Activated CD8-positive, alpha-beta T cell treated with anti-CD3 and anti-CD28 coated beads, Interleukin-2, amount 10 ng/mL, durations not matched to agents 7 days and 5 days (primary cell): ENCODE measurements around the gene HOXD13. TPM values are rescaled to one million over a fixed set of nuclear protein-coding genes. Genes with fewer than 3 reads are reported as not detected.

Experiments used
- ATAC-seq: fragments of 150-1000 bp; cut with Tn5 transposase; one replicate; pipeline ENCODE4 v1.10.0; 2021; ENCODE audit warnings: moderate library complexity
- CTCF ChIA-PET: fragments of 350-600 bp; sonication (Branson Sonifier 250); formaldehyde crosslinking; loops from one replicate; lab custom pipeline; 2021; ENCODE audit warnings: antibody characterized with exemption; lab: Charles Lee
- POLR2A ChIA-PET: fragments of 350-600 bp; sonication (Branson Sonifier 250); formaldehyde crosslinking; loops from one replicate; lab custom pipeline; 2021; ENCODE audit warnings: antibody characterized with exemption; lab: Charles Lee
- DNase-seq: peaks from one replicate; pipeline ENCODE4 v3.0.0-alpha.2; 2020
- H3K27ac Mint-ChIP-seq: one replicate; pipeline ENCODE4 v1.8.0; 2021; ENCODE audit warnings: mild to moderate bottlenecking, mixed read lengths
- H3K27me3 Mint-ChIP-seq: one replicate; pipeline ENCODE4 v1.8.0; 2021; ENCODE audit warnings: low read depth, mixed read lengths
- H3K36me3 Mint-ChIP-seq: one replicate; pipeline ENCODE4 v1.8.0; 2021; ENCODE audit warnings: low read depth, mixed read lengths
- H3K4me1 Mint-ChIP-seq: one replicate; pipeline ENCODE4 v1.8.0; 2021; ENCODE audit warnings: low read depth, mixed read lengths
- H3K4me3 Mint-ChIP-seq: one replicate; pipeline ENCODE4 v1.8.0; 2021; ENCODE audit warnings: mild to moderate bottlenecking, mixed read lengths
- H3K9me3 Mint-ChIP-seq: one replicate; pipeline ENCODE4 v1.8.0; 2022; ENCODE audit warnings: mixed read lengths; ENCODE audit not compliant: insufficient read depth
- total RNA-seq, 2 experiments: library from RNA; stranded (reverse); gene quantifications; one replicate each; pipeline ENCODE4 v1.2.3, GENCODE V29; 2021

HOXD13 gene
- total RNA-seq, 2 experiments from 2014 or later: not detected

DNA sequence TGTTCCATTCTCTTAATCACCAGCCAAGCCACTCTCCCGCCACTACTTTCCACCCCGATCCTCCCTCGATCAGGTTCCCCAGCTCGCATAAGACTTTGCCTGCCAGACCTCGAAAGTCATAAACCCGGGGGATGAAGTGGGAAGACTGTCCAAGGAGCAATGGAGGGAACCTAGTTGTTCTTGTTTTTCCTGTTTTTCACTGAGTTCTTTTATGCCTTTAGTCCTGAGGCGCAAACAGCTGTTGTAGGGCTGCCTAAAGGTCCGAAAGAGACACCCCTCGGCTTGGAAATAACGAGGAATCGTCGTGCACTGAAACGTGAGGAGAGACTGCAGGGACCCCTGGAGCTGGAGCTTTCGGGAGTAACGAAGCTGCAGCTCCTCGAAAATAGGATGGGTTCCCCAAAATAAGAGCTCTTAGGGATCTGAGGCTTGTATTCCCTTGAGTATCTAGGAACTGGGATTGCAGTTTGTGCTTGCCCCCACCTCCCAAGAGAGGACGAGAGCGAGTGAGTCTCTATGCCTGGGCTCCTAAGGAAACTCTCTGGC is 5.4 kb downstream of the HOXD13 start:
- ChIA-PET CTCF (interaction anchor here (0.6 to 5.6 kb wide), 18 partner anchors 10 to 847 kb away, joined by 3 to 80 read pairs (median 4); no protein-coding TSS in a partner anchor), POLR2A (interaction anchor here (0.7 kb wide), 1 partner anchor 50 kb away, joined by 3 read pairs; no protein-coding TSS in a partner anchor)
- Mint-ChIP-seq H3K27me3 (peaks cover 87% of the 10 kb centered on the region), H3K36me3 (peaks cover 1% of the 10 kb centered on the region), H3K9me3 (no peaks in the 10 kb centered on the region), H3K4me3 (no peak overlapping the region), H3K27ac (no peak overlapping the region), H3K4me1 (peaks cover 14% of the 10 kb centered on the region)
- no peak for DNase-seq
- ATAC-seq: no peak

DNA sequence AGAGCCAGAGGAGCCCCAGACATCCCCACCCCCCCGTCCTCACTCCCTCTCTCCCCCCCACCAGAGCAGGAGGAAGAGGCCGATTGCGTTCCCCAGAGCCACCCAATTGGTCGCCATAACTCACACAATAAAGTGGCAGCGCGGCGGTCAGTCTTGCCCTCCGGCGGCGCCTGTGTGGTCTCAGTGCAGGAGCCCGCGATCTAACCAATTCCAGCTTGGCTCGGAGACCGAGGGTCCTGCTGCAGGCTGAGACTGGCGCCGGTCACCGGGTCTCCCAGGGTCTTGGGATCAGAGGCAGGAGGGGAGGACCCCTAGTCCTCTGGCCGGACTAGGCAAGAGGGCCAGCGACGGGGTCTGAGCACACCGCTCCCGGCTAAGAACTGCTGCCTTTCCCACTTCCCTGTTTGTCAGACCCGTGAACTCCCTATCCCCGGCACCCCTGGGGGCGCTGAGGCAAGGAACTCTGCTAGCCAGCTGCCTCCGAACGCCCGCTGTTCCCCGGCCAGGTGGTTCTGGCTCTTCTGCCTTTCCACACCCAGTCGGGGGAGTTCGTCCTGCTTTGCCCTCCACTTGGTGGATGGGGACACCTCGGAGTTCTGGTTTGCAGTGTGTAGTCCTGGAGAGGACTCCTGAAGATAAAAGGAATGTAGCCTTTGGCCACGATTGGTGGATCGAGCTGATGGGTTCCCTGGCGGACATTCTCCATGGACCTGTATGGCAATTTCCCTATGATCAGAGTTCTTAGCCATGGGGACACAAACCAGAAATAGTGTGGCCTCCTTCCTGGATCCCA is 6.0 kb downstream of the HOXD13 start:
- CTCF ChIA-PET: interaction anchor here (0.7 to 5.6 kb wide), 12 partner anchors 10 to 847 kb away, joined by 3 to 80 read pairs (median 4); no protein-coding TSS in a partner anchor
- no peaks in the 10 kb centered on the region for H3K9me3 Mint-ChIP-seq
- DNase-seq (no peak), ATAC-seq (no peak)
- H3K4me1 Mint-ChIP-seq: peaks cover 12% of the 10 kb centered on the region
- POLR2A ChIA-PET: no interaction called here
- peaks cover 1% of the 10 kb centered on the region for H3K36me3 Mint-ChIP-seq
- H3K27me3 Mint-ChIP-seq: peaks cover 84% of the 10 kb centered on the region
- no peak overlapping the region for H3K27ac Mint-ChIP-seq
- no peak overlapping the region for H3K4me3 Mint-ChIP-seq

DNA sequence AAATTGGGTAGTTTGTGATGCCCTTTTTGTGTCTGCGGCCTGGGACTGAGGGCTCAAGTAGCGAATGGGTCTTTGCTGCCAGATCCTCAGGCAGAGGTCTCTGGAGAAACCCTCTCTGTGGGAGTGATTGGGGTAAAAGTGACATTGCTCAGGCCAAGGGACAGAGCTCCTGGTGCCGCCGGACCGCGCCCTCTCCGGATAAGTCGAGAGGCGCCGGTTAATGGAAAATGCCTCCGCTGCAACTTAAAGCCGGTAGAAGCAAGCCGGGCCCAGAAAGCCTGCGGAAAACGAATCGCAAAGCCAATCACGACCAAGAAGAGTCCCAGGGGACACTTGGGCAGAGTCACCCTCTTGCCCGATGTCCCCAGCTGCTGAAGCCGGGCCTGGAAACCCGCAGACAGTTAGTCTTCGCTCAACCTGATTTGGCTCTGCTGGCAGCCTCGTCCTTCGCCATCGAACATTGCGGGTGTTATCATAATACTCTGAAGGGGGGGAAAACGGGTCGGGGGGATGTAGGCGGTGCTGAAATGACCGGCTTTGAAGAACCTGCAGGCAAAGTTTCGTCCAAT is 6.7 kb downstream of the HOXD13 start:
- no peak overlapping the region for H3K27ac Mint-ChIP-seq
- POLR2A ChIA-PET: no interaction called here

DNA sequence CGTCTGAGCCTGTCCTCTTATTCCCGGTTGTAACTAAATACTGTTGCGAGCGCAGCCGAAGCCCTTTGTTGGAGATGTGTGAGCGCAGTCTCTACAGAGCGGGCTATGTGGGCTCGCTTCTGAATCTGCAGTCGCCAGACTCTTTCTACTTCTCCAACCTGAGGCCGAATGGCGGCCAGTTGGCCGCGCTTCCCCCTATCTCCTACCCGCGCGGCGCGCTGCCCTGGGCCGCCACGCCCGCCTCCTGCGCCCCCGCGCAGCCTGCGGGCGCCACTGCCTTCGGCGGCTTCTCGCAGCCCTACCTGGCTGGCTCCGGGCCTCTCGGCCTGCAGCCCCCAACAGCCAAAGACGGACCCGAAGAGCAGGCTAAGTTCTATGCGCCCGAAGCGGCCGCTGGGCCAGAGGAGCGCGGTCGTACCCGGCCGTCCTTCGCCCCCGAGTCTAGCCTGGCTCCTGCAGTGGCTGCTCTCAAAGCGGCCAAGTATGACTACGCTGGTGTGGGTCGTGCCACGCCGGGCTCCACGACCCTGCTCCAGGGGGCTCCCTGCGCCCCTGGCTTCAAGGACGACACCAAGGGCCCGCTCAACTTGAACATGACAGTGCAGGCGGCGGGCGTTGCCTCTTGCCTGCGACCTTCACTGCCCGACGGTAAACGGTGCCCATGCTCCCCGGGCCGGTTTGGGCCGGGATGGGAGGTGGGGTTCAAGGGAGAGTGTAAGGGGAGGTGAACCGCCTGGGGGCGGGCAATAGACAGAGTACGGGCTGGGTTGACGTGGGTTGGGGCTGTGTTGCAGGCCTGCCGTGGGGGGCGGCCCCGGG is 7.4 kb downstream of the HOXD13 start, which contains the start of gene HOXD12:
TSS of gene HOXD12 (plus strand) at position 68 of the 819 bp plus-strand sequence. CDS start at position 75, 7 bp downstream.
- no peaks in the 10 kb centered on the region for H3K9me3 Mint-ChIP-seq
- POLR2A ChIA-PET: no interaction called here

More for the DNA sequence above, 6.7 kb downstream of the HOXD13 start:
- CTCF ChIA-PET: interaction anchor here (0.7 to 5.6 kb wide), 2 partner anchors 11 to 410 kb away, joined by 3 to 80 read pairs; no protein-coding TSS in a partner anchor
- H3K27me3 Mint-ChIP-seq: peaks cover 84% of the 10 kb centered on the region
- peaks cover 12% of the 10 kb centered on the region for H3K4me1 Mint-ChIP-seq
- no peak for DNase-seq
- ATAC-seq: no peak
- peaks cover 1% of the 10 kb centered on the region for H3K36me3 Mint-ChIP-seq
- H3K4me3 Mint-ChIP-seq: no peak overlapping the region
- H3K9me3 Mint-ChIP-seq: no peaks in the 10 kb centered on the region

DNA sequence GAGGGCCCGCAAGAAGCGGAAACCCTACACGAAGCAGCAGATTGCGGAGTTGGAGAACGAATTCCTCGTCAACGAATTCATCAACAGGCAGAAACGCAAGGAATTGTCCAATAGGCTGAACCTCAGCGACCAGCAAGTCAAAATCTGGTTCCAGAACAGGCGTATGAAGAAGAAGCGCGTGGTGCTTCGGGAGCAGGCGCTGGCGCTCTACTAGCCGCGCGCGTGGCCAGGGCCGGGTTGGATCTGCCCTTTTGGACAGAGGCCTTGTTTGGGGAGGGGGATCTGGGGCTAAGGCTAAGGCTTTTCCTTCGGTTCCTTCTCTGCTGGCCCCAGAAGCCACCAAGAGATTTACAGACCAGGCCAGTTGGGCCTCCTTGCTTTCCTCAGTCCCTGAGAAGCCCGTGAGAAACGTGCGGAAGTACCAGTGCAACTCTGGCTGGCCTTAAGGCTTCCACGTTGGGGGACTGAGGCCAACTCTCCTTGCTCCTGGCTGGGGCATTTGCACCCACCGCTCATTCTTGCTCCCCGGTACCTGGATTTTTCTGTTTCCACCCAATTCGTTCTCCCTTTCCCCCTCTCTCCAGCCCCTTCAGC is 8.1 kb downstream of the HOXD13 start:
- Mint-ChIP-seq H3K27me3 (peaks cover 85% of the 10 kb centered on the region), H3K9me3 (no peaks in the 10 kb centered on the region)
- CTCF ChIA-PET: no interaction called here

More for the DNA sequence above, 7.4 kb downstream of the HOXD13 start, which contains the start of gene HOXD12:
- H3K4me3 Mint-ChIP-seq: no peak within 1 kb of the TSS
- peaks cover 12% of the 10 kb centered on the region for H3K4me1 Mint-ChIP-seq
- H3K36me3 Mint-ChIP-seq: peaks cover 1% of the 10 kb centered on the region
- ATAC-seq (no peak), DNase-seq (no peak)
- CTCF ChIA-PET: no interaction called here
- peaks cover 85% of the 10 kb centered on the region for H3K27me3 Mint-ChIP-seq
- H3K27ac Mint-ChIP-seq: no peak within 1 kb of the TSS

DNA sequence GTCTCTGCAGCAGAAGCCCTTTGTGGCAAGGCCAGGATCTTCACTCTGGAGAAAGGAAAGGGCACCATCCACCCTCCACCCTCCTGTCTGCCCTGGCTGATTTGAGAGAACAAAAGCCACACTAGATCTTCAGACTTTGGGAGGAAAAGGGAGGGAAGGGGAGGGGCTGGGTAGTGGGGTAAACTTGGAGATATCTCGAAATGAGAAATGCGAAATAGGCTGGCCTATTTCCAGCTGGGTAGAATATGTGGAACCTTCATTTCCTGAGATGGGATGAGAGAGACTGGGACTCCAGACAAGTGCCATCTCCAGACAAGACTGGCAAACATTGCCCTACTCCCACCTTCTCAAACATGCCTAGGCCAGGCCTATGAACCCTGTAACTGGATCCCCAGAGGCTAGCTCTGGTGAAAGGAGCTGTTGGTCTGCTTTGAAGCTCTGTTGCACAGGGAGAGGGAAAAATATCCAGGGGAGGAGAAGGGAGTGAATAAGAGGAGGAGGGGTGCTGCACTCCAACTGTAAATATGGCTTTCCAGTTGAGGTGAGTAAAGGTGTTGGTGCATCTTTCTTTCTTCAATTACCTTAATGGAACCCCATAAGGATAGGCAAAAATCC is 8.8 kb downstream of the HOXD13 start:
- ChIA-PET CTCF (no interaction called here), POLR2A (no interaction called here)
- no peak overlapping the region for H3K4me3 Mint-ChIP-seq
- DNase-seq: no peak
- no peak for ATAC-seq
- no peaks in the 10 kb centered on the region for H3K9me3 Mint-ChIP-seq
- H3K27ac Mint-ChIP-seq: no peak overlapping the region
- H3K36me3 Mint-ChIP-seq: peaks cover 4% of the 10 kb centered on the region
- H3K4me1 Mint-ChIP-seq: peaks cover 12% of the 10 kb centered on the region
- H3K27me3 Mint-ChIP-seq: peaks cover 88% of the 10 kb centered on the region

More for the DNA sequence above, 8.1 kb downstream of the HOXD13 start:
- ATAC-seq: no peak
- Mint-ChIP-seq H3K36me3 (peaks cover 1% of the 10 kb centered on the region), H3K27ac (no peak overlapping the region), H3K4me3 (no peak overlapping the region), H3K4me1 (peaks cover 12% of the 10 kb centered on the region)
- POLR2A ChIA-PET: no interaction called here
- DNase-seq: no peak

DNA sequence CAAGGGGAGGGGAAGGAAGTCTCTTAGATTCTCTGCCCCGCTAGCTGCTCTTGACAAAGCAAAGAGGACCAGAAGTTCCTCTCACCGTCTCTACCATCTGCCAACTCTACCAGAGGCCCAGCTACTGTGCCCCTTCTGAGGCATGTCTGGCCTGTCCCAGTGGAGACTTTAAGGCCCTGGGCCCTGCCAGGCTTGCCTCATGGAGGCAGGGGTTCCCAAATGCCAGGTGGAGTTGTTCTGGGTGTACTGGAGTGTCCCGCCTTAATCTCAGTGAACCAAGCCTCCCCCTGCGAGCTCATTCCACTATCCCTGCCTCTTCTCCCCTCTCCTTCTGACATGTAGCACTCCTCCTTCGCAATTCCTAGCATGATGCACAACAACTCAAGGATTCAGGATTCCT is 9.3 kb downstream of the HOXD13 start:
- Mint-ChIP-seq H3K36me3 (peaks cover 6% of the 10 kb centered on the region), H3K27ac (no peak overlapping the region), H3K4me3 (no peak overlapping the region), H3K9me3 (no peaks in the 10 kb centered on the region), H3K27me3 (peaks cover 85% of the 10 kb centered on the region), H3K4me1 (peaks cover 8% of the 10 kb centered on the region)
- POLR2A ChIA-PET: no interaction called here
- DNase-seq (no peak), ATAC-seq (no peak)
- CTCF ChIA-PET: interaction anchor here (1.0 to 1.1 kb wide), 3 partner anchors 9 to 25 kb away, joined by 4 read pairs; no protein-coding TSS in a partner anchor

DNA sequence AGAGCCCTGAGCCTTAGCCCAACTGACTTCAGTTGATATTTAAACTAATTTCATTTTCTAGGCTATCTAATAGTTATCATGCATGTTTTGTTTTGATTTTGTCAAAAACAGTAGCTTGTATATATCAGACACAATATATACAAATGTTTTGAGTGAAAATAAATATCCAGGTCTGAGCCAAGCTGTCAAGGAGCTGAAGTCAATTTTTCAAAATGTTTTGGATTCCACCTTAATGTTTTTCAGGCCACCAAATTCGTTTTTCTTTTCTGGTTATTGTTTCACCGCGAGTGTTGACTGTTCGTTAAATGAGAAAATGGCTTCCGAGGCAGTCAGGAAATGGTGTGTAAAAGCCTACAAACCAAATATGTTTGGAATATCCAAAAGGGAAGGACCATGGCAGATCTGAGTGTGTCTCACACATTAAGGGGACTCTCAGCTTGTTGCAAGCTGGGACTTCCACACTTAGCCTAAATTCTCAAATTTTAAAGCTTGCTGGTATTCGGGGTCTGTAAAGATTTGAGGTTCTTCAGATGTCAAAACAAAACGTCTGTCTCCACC is 9.9 kb downstream of the HOXD13 start:
- CTCF ChIA-PET: interaction anchor here (1.0 to 1.1 kb wide), 4 partner anchors 8 to 64 kb away, joined by 3 to 4 read pairs (median 4); no protein-coding TSS in a partner anchor
- Mint-ChIP-seq H3K27me3 (peaks cover 85% of the 10 kb centered on the region), H3K9me3 (no peaks in the 10 kb centered on the region), H3K36me3 (peaks cover 6% of the 10 kb centered on the region), H3K27ac (no peak overlapping the region), H3K4me3 (no peak overlapping the region), H3K4me1 (peaks cover 5% of the 10 kb centered on the region)
- no peak for ATAC-seq
- DNase-seq: no peak
- POLR2A ChIA-PET: no interaction called here

DNA sequence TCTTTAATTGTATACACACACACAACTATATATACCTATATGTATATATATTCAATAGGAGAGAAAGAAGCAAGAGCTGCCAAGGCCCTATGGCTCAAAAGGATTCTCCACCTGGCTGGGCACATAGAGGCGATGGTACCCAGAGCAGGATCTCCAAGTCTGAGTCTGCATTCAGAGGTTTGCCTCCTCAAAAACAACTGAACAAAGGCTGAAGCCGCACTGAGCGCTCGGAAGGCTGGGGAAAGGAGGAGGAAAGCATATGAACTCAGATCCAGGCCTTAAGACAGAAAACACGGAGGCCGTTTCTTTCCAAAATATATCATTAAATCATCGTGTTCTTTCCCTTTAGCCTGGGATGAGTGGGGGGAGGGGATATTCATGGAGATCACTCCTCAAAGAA is 10.7 kb downstream of the HOXD13 start:
- Mint-ChIP-seq H3K9me3 (no peaks in the 10 kb centered on the region), H3K4me3 (no peak overlapping the region), H3K27me3 (peaks cover 79% of the 10 kb centered on the region), H3K27ac (no peak overlapping the region), H3K4me1 (peaks cover 5% of the 10 kb centered on the region), H3K36me3 (peaks cover 6% of the 10 kb centered on the region)
- POLR2A ChIA-PET: no interaction called here
- ATAC-seq (no peak), DNase-seq (no peak)
- CTCF ChIA-PET: interaction anchor here (1.1 kb wide), 1 partner anchor 63 kb away, joined by 3 read pairs; no protein-coding TSS in a partner anchor

DNA sequence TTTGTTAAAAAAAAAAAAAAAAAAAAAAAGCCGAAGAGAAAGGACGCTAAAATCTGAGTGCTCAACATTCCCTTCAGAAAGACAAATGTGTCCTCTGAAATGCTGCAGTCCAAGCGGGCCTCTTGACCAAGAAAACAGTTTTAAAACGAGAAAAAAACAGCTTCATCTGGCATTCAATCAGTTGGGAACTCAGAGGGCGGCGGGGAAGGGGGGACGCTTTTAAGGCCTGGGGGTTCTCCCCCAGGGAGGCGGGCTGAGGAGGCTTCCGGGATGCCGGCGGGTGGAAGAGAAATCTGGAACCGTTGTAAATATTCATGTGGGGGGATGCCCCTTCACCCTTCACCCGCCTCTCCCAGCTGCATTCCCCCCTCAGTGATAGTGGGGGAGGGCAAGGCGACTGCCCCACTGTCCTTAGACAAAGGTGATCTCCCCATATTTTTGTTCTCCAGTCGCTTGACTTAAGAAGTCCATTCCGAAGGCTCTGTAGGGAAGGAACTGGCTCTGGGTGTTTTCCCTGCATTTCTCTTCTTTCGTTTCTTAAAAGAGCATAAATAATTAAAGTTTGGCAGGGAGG is 11.3 kb downstream of the HOXD13 start:
- peaks cover 78% of the 10 kb centered on the region for H3K27me3 Mint-ChIP-seq
- peaks cover 7% of the 10 kb centered on the region for H3K4me1 Mint-ChIP-seq
- no peak overlapping the region for H3K4me3 Mint-ChIP-seq
- H3K27ac Mint-ChIP-seq: no peak overlapping the region
- DNase-seq (no peak), ATAC-seq (no peak)
- peaks cover 6% of the 10 kb centered on the region for H3K36me3 Mint-ChIP-seq
- no peaks in the 10 kb centered on the region for H3K9me3 Mint-ChIP-seq
- ChIA-PET POLR2A (interaction anchor here (1.0 kb wide), 1 partner anchor 10 kb away, joined by 3 read pairs; no protein-coding TSS in a partner anchor), CTCF (interaction anchor here (1.1 kb wide), 1 partner anchor 21 kb away, joined by 4 read pairs; no protein-coding TSS in a partner anchor)
